ENCODE results near the gene ACVR1B.
A peak's percentile ranks its signal among the peaks of the same experiment; 100 is the strongest.
"Not testable (repeated sequence)": the region's sequence is repeated elsewhere in the genome, so short reads cannot be mapped to it uniquely, and the experiment has no call there.

ACVR1B gene

DNA sequence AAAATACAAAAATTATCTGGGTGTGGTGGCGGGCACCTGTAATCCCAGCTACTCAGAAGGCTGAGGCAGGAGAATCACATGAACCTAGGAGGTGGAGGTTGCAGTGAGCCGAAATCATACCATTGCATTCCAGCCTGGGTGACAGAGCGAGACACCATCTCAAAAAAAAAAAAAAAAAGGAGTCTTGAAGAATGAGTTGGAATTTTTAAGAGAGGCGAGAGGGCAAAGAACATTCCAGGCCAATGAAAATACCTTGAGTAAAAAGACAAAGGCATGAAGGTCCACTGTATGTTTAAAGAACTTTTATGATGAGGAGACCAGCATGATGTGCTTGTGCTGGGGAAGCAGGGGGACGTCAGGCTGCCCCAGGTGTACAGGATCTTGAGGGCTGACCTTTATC lies 27.8 kb downstream of the ACVR1B start:
- H3K27ac ChIP-seq (ENCODE audit: low read length, poor library complexity, severe bottlenecking); H2BK5ac ChIP-seq (ENCODE audit: low read depth, low read length, poor library complexity, severe bottlenecking); H2AFZ ChIP-seq (ENCODE audit: low read depth, low read length); H4K91ac ChIP-seq (ENCODE audit: low read length); H4K8ac ChIP-seq (ENCODE audit: low read length); H2BK120ac ChIP-seq (ENCODE audit: low read depth, low read length); H3K14ac ChIP-seq (ENCODE audit: low read length in 2 of 2); H2BK12ac ChIP-seq (ENCODE audit: low read length in 2 of 2); H3K4me2 ChIP-seq (ENCODE audit: low read length, poor library complexity, severe bottlenecking); H2BK15ac ChIP-seq (ENCODE audit: low read depth, poor library complexity, severe bottlenecking); H3K4me3 ChIP-seq (ENCODE audit: insufficient read depth in 1 of 2, low read depth in 1 of 2, low read length in 2 of 2); H3K27me3 ChIP-seq (ENCODE audit: control insufficient read depth in 1 of 2, insufficient read depth in 1 of 2, low read length in 2 of 2); H3K9me3 ChIP-seq (ENCODE audit: control insufficient read depth, low read length); H3K4ac ChIP-seq (ENCODE audit: low read depth in 1 of 2, low read length in 2 of 2); H3K23ac ChIP-seq (ENCODE audit: low read length in 2 of 2); H3K18ac ChIP-seq (ENCODE audit: low read depth in 1 of 2, low read length in 2 of 2); DNase-seq: not testable (repeated sequence)
- peaks cover 20% of the 10 kb centered on the region for H3K79me1 ChIP-seq (replicated peaks; ENCODE audit: low read length, poor library complexity, severe bottlenecking)
- peak overlapping the region; percentile 16 for H3K9ac ChIP-seq (ENCODE audit: low read length)
- H2AK5ac ChIP-seq (ENCODE audit: low read length, severe bottlenecking): peak overlapping the region; percentile 5
- WGBS: 91% methylated on average over 5 of the region's 5 CpGs
- H3K36me3 ChIP-seq (ENCODE audit: control insufficient read depth in 1 of 2, insufficient read depth in 2 of 2, low read depth in 1 of 2, low read length in 2 of 2): peaks cover 19 to 72% of the 10 kb centered on the region in 2 experiments
- peaks cover 25% of the 10 kb centered on the region for H3K4me1 ChIP-seq (ENCODE audit: control insufficient read depth, insufficient read depth, low read depth, low read length)

DNA sequence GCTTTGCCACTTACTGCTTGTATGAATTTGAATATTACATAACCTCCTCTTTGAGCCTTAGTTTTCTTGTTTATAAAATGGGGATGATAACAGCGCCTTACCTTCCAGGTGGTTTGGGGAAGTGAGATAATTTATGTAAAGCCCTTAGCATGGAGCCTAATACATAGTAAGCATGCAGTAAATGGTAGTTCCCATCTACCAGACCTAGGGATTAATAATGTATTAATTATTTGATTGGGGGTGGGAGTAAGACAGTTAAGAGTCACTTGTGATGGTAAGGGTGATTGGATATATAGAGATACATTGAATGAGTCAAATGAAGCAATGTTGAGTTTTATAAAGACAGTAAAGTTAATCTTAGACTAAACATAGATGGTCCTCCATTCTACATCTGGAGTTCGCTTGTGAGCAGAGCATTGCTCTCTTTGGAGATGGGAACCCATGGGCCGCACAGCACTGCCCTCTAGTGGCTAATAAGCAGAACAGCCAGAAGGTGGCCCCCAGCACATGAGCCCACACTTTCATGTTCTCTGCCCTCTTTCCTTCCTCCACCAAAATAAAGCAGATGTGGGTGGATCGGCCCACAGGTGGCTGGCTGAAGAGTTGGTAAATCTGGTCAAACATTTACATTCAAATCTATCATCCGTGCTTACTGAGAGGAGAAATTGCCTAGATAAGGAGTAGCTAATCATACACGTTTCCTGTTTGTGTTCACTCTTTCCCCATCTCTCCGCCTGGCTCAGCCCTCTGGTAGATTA lies 28.7 kb downstream of the ACVR1B start:
- Histone ChIP-seq H2AK5ac (ENCODE audit: low read length, severe bottlenecking) (no peak overlapping the region), H3K9ac (ENCODE audit: low read length) (no peak overlapping the region), H2BK15ac (ENCODE audit: low read depth, poor library complexity, severe bottlenecking) (no peak overlapping the region), H3K27me3 (ENCODE audit: control insufficient read depth in 1 of 2, insufficient read depth in 1 of 2, low read length in 2 of 2) (no peaks in the 10 kb centered on the region), H4K8ac (ENCODE audit: low read length) (no peak overlapping the region), H3K14ac (ENCODE audit: low read length in 2 of 2) (no peak overlapping the region), H3K27ac (ENCODE audit: low read length, poor library complexity, severe bottlenecking) (no peak overlapping the region), H2BK120ac (ENCODE audit: low read depth, low read length) (no peak overlapping the region), H3K4me3 (ENCODE audit: insufficient read depth in 1 of 2, low read depth in 1 of 2, low read length in 2 of 2) (no peak overlapping the region), H3K4me1 (ENCODE audit: control insufficient read depth, insufficient read depth, low read depth, low read length) (peaks cover 19% of the 10 kb centered on the region), H2AFZ (ENCODE audit: low read depth, low read length) (no peak overlapping the region), H3K36me3 (ENCODE audit: control insufficient read depth in 1 of 2, insufficient read depth in 2 of 2, low read depth in 1 of 2, low read length in 2 of 2) (peaks cover 22 to 79% of the 10 kb centered on the region in 2 experiments), H3K23ac (ENCODE audit: low read length in 2 of 2) (no peak overlapping the region), H2BK12ac (ENCODE audit: low read length in 2 of 2) (no peak overlapping the region), H3K9me3 (ENCODE audit: control insufficient read depth, low read length) (no peaks in the 10 kb centered on the region), H4K91ac (ENCODE audit: low read length) (no peak overlapping the region), H3K79me1 (replicated peaks; ENCODE audit: low read length, poor library complexity, severe bottlenecking) (peaks cover 15% of the 10 kb centered on the region), H3K4ac (ENCODE audit: low read depth in 1 of 2, low read length in 2 of 2) (no peak overlapping the region), H3K18ac (ENCODE audit: low read depth in 1 of 2, low read length in 2 of 2) (no peak overlapping the region), H3K4me2 (ENCODE audit: low read length, poor library complexity, severe bottlenecking) (no peak overlapping the region), H2BK5ac (ENCODE audit: low read depth, low read length, poor library complexity, severe bottlenecking) (no peak overlapping the region)
- WGBS: 50% methylated on average over 6 of the region's 7 CpGs
- DNase-seq: peak; percentile 75

DNA sequence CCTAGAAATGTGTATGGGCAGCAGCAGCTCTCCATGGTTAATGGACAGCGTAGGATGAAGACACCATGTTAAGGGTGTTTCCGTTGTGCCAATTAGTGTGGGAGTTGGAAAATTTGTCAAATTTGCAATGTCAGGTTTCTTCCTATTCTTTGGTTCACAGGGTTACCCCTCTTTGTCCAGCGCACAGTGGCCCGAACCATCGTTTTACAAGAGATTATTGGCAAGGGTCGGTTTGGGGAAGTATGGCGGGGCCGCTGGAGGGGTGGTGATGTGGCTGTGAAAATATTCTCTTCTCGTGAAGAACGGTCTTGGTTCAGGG lies 29.3 kb downstream of the ACVR1B start:
- 93% methylated on average over 10 of the region's 10 CpGs for WGBS
- H2BK15ac ChIP-seq (ENCODE audit: low read depth, poor library complexity, severe bottlenecking): no peak overlapping the region

GRCh38 chr12:51984657-51985056 lies 33.2 kb downstream of the ACVR1B start:
- no peak overlapping the region for H4K8ac ChIP-seq (ENCODE audit: low read length)
- H3K14ac ChIP-seq (ENCODE audit: low read length in 2 of 2): no peak overlapping the region
- no peak overlapping the region for H2AFZ ChIP-seq (ENCODE audit: low read depth, low read length)
- H3K4ac ChIP-seq (ENCODE audit: low read depth in 1 of 2, low read length in 2 of 2): no peak overlapping the region
- H3K27me3 ChIP-seq (ENCODE audit: control insufficient read depth in 1 of 2, insufficient read depth in 1 of 2, low read length in 2 of 2): no peaks in the 10 kb centered on the region
- H2AK5ac ChIP-seq (ENCODE audit: low read length, severe bottlenecking): no peak overlapping the region
- WGBS: 87% methylated on average over 3 of the region's 6 CpGs
- H3K23ac ChIP-seq (ENCODE audit: low read length in 2 of 2): no peak overlapping the region
- no peak overlapping the region for H3K4me3 ChIP-seq (ENCODE audit: insufficient read depth in 1 of 2, low read depth in 1 of 2, low read length in 2 of 2)
- H3K18ac ChIP-seq (ENCODE audit: low read depth in 1 of 2, low read length in 2 of 2): no peak overlapping the region
- no peak for DNase-seq
- no peak overlapping the region for H3K27ac ChIP-seq (ENCODE audit: low read length, poor library complexity, severe bottlenecking)
- H3K36me3 ChIP-seq (ENCODE audit: control insufficient read depth in 1 of 2, insufficient read depth in 2 of 2, low read depth in 1 of 2, low read length in 2 of 2): peaks cover 27 to 82% of the 10 kb centered on the region in 2 experiments
- no peak overlapping the region for H2BK15ac ChIP-seq (ENCODE audit: low read depth, poor library complexity, severe bottlenecking)
- peaks cover 7% of the 10 kb centered on the region for H3K79me1 ChIP-seq (replicated peaks; ENCODE audit: low read length, poor library complexity, severe bottlenecking)
- no peak overlapping the region for H2BK120ac ChIP-seq (ENCODE audit: low read depth, low read length)
- no peak overlapping the region for H3K4me2 ChIP-seq (ENCODE audit: low read length, poor library complexity, severe bottlenecking)
- H2BK5ac ChIP-seq (ENCODE audit: low read depth, low read length, poor library complexity, severe bottlenecking): no peak overlapping the region
- no peak overlapping the region for H2BK12ac ChIP-seq (ENCODE audit: low read length in 2 of 2)
- no peaks in the 10 kb centered on the region for H3K9me3 ChIP-seq (ENCODE audit: control insufficient read depth, low read length)
- no peak overlapping the region for H3K9ac ChIP-seq (ENCODE audit: low read length)
- peaks cover 2% of the 10 kb centered on the region for H3K4me1 ChIP-seq (ENCODE audit: control insufficient read depth, insufficient read depth, low read depth, low read length)
- no peak overlapping the region for H4K91ac ChIP-seq (ENCODE audit: low read length)

More for the DNA sequence above, 29.3 kb downstream of the ACVR1B start:
- H3K36me3 ChIP-seq (ENCODE audit: control insufficient read depth in 1 of 2, insufficient read depth in 2 of 2, low read depth in 1 of 2, low read length in 2 of 2): peaks cover 21 to 79% of the 10 kb centered on the region in 2 experiments
- H3K4me1 ChIP-seq (ENCODE audit: control insufficient read depth, insufficient read depth, low read depth, low read length): peaks cover 15% of the 10 kb centered on the region
- H3K23ac ChIP-seq (ENCODE audit: low read length in 2 of 2): no peak overlapping the region
- no peak overlapping the region for H2BK120ac ChIP-seq (ENCODE audit: low read depth, low read length)
- H4K8ac ChIP-seq (ENCODE audit: low read length): no peak overlapping the region
- no peak overlapping the region for H2AK5ac ChIP-seq (ENCODE audit: low read length, severe bottlenecking)
- H3K4me2 ChIP-seq (ENCODE audit: low read length, poor library complexity, severe bottlenecking): no peak overlapping the region
- no peak overlapping the region for H3K14ac ChIP-seq (ENCODE audit: low read length in 2 of 2)
- peaks cover 10% of the 10 kb centered on the region for H3K79me1 ChIP-seq (replicated peaks; ENCODE audit: low read length, poor library complexity, severe bottlenecking)
- H2AFZ ChIP-seq (ENCODE audit: low read depth, low read length): no peak overlapping the region
- no peak overlapping the region for H3K27ac ChIP-seq (ENCODE audit: low read length, poor library complexity, severe bottlenecking)
- H3K27me3 ChIP-seq (ENCODE audit: control insufficient read depth in 1 of 2, insufficient read depth in 1 of 2, low read length in 2 of 2): no peaks in the 10 kb centered on the region
- H2BK5ac ChIP-seq (ENCODE audit: low read depth, low read length, poor library complexity, severe bottlenecking): no peak overlapping the region
- H3K9ac ChIP-seq (ENCODE audit: low read length): no peak overlapping the region
- no peak overlapping the region for H3K18ac ChIP-seq (ENCODE audit: low read depth in 1 of 2, low read length in 2 of 2)
- H2BK12ac ChIP-seq (ENCODE audit: low read length in 2 of 2): no peak overlapping the region
- no peak overlapping the region for H3K4ac ChIP-seq (ENCODE audit: low read depth in 1 of 2, low read length in 2 of 2)
- no peak overlapping the region for H3K4me3 ChIP-seq (ENCODE audit: insufficient read depth in 1 of 2, low read depth in 1 of 2, low read length in 2 of 2)
- H3K9me3 ChIP-seq (ENCODE audit: control insufficient read depth, low read length): no peaks in the 10 kb centered on the region
- no peak for DNase-seq
- H4K91ac ChIP-seq (ENCODE audit: low read length): no peak overlapping the region

Measured in mesenchymal stem cell (in vitro differentiated cells and primary cell).